ENCODE measurements around the gene PTRHD1.

PTRHD1 gene

DNA sequence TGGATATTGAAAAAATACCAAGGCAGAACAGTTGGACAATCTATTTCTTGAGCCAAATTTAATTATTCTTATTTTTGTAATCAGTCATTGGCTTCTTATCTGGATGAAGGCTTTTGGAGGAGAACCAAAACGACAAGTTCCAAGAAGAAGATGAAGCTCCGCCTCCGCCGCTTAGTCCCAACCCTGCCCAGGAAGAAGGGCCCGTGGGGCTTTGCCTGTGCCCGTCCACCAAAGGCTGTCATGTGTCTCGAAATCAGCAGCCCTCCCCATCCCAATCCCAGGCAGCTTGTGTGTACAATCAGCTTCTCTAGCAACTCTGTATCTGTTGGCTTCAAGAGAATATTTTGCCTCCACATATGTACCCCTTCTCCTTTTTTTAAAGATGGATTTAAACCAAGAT, 24.6 kb downstream of the PTRHD1 start:
- no peak for FAIRE-seq
- DNase-seq (ENCODE audit: insufficient read length), result no peak
- TF ChIP-seq POLR2A (IDR thresholded peaks at IDR 0.05; ENCODE audit: low read depth, low read length), result no peak
- no peak for TF ChIP-seq TAF1 (IDR thresholded peaks at IDR 0.05; ENCODE audit: borderline replicate concordance, low read depth, low read length)
- TF ChIP-seq POLR2AphosphoS5 (IDR thresholded peaks at IDR 0.05; ENCODE audit: low read depth, low read length), result no peak

GRCh38 chr2:24768013-24768412, 25.2 kb downstream of the PTRHD1 start:
- TF ChIP-seq TAF1 (IDR thresholded peaks at IDR 0.05; ENCODE audit: borderline replicate concordance, low read depth, low read length) (no peak), POLR2A (IDR thresholded peaks at IDR 0.05; ENCODE audit: low read depth, low read length) (no peak), POLR2AphosphoS5 (IDR thresholded peaks at IDR 0.05; ENCODE audit: low read depth, low read length) (no peak)
- DNase-seq (ENCODE audit: insufficient read length) (no peak), FAIRE-seq (no peak)

DNA sequence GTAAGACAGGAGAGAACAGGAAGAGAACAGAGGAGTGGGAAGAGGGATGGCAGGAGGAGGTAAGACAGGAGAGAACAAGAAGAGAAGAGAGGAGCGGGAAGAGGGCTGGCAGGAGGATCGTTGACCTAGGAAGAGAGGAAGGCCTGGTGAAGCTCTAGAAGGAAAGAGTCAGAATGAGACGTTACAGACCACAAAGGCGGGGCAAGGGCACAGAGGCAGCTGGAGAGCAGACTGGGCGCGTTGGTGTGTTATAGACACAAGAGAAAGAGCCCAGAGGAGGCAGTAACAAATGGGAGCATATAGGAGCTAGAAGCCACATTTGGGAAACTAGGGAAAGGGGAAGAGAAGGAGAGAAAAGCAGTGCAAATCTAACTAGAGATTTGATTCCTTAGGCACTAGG, 26.6 kb downstream of the PTRHD1 start:
- DNase-seq (ENCODE audit: insufficient read length), result no peak
- no peak for TF ChIP-seq POLR2A (IDR thresholded peaks at IDR 0.05; ENCODE audit: low read depth, low read length)
- FAIRE-seq, result no peak

- DNase-seq (ENCODE audit: insufficient read length) (no peak), FAIRE-seq (no peak)
- TF ChIP-seq POLR2A (IDR thresholded peaks at IDR 0.05; ENCODE audit: low read depth, low read length) (no peak), TAF1 (IDR thresholded peaks at IDR 0.05; ENCODE audit: borderline replicate concordance, low read depth, low read length) (no peak), POLR2AphosphoS5 (IDR thresholded peaks at IDR 0.05; ENCODE audit: low read depth, low read length) (no peak)
Observed at GRCh38 chr2:24763843-24764242, 29.3 kb downstream of the PTRHD1 start.

- TF ChIP-seq TAF1 (IDR thresholded peaks at IDR 0.05; ENCODE audit: borderline replicate concordance, low read depth, low read length), result no peak
- no peak for TF ChIP-seq POLR2A (IDR thresholded peaks at IDR 0.05; ENCODE audit: low read depth, low read length)
- TF ChIP-seq POLR2AphosphoS5 (IDR thresholded peaks at IDR 0.05; ENCODE audit: low read depth, low read length), result no peak
- FAIRE-seq (no peak), DNase-seq (ENCODE audit: insufficient read length) (no peak)
Observed at GRCh38 chr2:24762518-24762917, 30.7 kb downstream of the PTRHD1 start.

GRCh38 chr2:24761866-24762265, 31.3 kb downstream of the PTRHD1 start:
- TF ChIP-seq POLR2AphosphoS5 (IDR thresholded peaks at IDR 0.05; ENCODE audit: low read depth, low read length) (no peak), TAF1 (IDR thresholded peaks at IDR 0.05; ENCODE audit: borderline replicate concordance, low read depth, low read length) (no peak), POLR2A (IDR thresholded peaks at IDR 0.05; ENCODE audit: low read depth, low read length) (no peak)
- FAIRE-seq, result no peak

GRCh38 chr2:24756789-24757188, 36.4 kb downstream of the PTRHD1 start:
- TF ChIP-seq POLR2A (IDR thresholded peaks at IDR 0.05; ENCODE audit: low read depth, low read length) (no peak), TAF1 (IDR thresholded peaks at IDR 0.05; ENCODE audit: borderline replicate concordance, low read depth, low read length) (no peak), POLR2AphosphoS5 (IDR thresholded peaks at IDR 0.05; ENCODE audit: low read depth, low read length) (no peak)
- DNase-seq (ENCODE audit: insufficient read length), result no peak
- no peak for FAIRE-seq

More at GRCh38 chr2:24761866-24762265, 31.3 kb downstream of the PTRHD1 start:
- DNase-seq (ENCODE audit: insufficient read length), result no peak

GRCh38 chr2:24754985-24755705, 38.0 kb downstream of the PTRHD1 start:
- FAIRE-seq (no peak), DNase-seq (ENCODE audit: insufficient read length) (no peak)
- TF ChIP-seq TAF1 (IDR thresholded peaks at IDR 0.05; ENCODE audit: borderline replicate concordance, low read depth, low read length) (no peak), POLR2A (IDR thresholded peaks at IDR 0.05; ENCODE audit: low read depth, low read length) (no peak), POLR2AphosphoS5 (IDR thresholded peaks at IDR 0.05; ENCODE audit: low read depth, low read length) (no peak)

GRCh38 chr2:24749069-24749691, 44.0 kb downstream of the PTRHD1 start:
- FAIRE-seq (no peak), DNase-seq (ENCODE audit: insufficient read length) (no peak)
- no peak for TF ChIP-seq POLR2AphosphoS5 (IDR thresholded peaks at IDR 0.05; ENCODE audit: low read depth, low read length)
- no peak for TF ChIP-seq TAF1 (IDR thresholded peaks at IDR 0.05; ENCODE audit: borderline replicate concordance, low read depth, low read length)
- TF ChIP-seq POLR2A (IDR thresholded peaks at IDR 0.05; ENCODE audit: low read depth, low read length), result no peak

DNA sequence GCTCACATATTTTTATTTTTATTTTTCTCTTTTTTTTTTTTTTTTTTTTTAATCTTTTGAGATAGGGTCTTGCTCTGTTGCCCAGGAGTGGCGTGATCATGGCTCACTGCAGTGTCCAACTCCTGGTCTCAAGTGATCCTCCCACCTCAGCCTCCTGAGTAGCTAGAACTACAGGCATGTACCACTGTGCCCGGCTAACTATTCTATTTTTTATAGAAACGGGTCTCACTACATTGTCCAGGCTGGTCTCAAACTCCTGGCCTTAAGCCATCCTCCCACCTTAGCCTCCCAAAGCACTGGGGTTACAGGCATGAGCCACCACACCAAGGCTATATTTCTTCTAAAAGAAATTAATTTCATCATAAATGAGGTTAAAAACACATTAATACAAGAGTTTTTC, 45.9 kb downstream of the PTRHD1 start:
- FAIRE-seq (no peak), DNase-seq (ENCODE audit: insufficient read length) (no peak)
- TF ChIP-seq POLR2A (IDR thresholded peaks at IDR 0.05; ENCODE audit: low read depth, low read length) (no peak), POLR2AphosphoS5 (IDR thresholded peaks at IDR 0.05; ENCODE audit: low read depth, low read length) (no peak), TAF1 (IDR thresholded peaks at IDR 0.05; ENCODE audit: borderline replicate concordance, low read depth, low read length) (no peak)

GRCh38 chr2:24745825-24746224, 47.4 kb downstream of the PTRHD1 start:
- FAIRE-seq (no peak), DNase-seq (ENCODE audit: insufficient read length) (no peak)
- no peak for TF ChIP-seq TAF1 (IDR thresholded peaks at IDR 0.05; ENCODE audit: borderline replicate concordance, low read depth, low read length)
- TF ChIP-seq POLR2AphosphoS5 (IDR thresholded peaks at IDR 0.05; ENCODE audit: low read depth, low read length), result no peak
- no peak for TF ChIP-seq POLR2A (IDR thresholded peaks at IDR 0.05; ENCODE audit: low read depth, low read length)

GRCh38 chr2:24744356-24744755, 48.8 kb downstream of the PTRHD1 start:
- TF ChIP-seq POLR2AphosphoS5 (IDR thresholded peaks at IDR 0.05; ENCODE audit: low read depth, low read length) (no peak), POLR2A (IDR thresholded peaks at IDR 0.05; ENCODE audit: low read depth, low read length) (no peak), TAF1 (IDR thresholded peaks at IDR 0.05; ENCODE audit: borderline replicate concordance, low read depth, low read length) (no peak)
- DNase-seq (ENCODE audit: insufficient read length), result no peak
- no peak for FAIRE-seq
